ENCODE measurements around the gene MAP3K9.

MAP3K9 gene

GRCh38 chr14:70685474-70686197 is 123.7 kb downstream of the MAP3K9 start:
- DNase-seq: no peak

DNA sequence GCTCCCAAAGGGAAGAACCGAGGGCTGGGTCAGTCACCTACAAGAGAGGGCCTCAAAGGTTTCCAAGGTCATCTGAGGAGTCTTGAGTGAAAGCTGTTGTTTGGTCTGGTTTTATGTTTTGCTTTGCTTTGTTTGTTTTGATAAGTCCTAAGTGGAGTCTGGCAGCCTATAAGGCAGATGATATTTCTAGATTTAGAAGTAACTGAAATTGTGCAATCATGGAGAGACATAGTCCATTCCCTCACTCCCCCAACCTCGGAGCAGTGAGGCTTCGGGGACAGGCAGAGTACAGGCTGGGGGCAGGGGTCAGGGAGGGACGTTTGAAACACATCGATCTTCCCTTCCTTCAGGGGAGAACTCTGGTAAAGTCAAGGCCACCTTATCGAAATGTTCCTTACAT is 125.3 kb downstream of the MAP3K9 start:
- no peak for DNase-seq

- DNase-seq: no peak
Observed at GRCh38 chr14:70680748-70681147, 128.6 kb downstream of the MAP3K9 start.

GRCh38 chr14:70677341-70677740 is 132.0 kb downstream of the MAP3K9 start:
- no peak for DNase-seq
